AG09319 (cell line): ENCODE data around the gene CADM1.

Source experiments
- DNase-seq: peaks from one replicate; pipeline ENCODE4 v3.0.0-alpha.2; 2010; ENCODE audit warnings: low read depth; ENCODE audit errors: extremely low read depth
- CTCF ChIP-seq: IDR thresholded peaks from 2 replicates; pipeline ENCODE4 v1.5.1; 2011; ENCODE audit warnings: low read depth, mild to moderate bottlenecking, inconsistent platforms, low read length, moderate library complexity

Gene CADM1

GRCh38 chr11:115463606-115464005 is 40.6 kb downstream of the CADM1 start:
- TF ChIP-seq CTCF, result no peak
- no peak for DNase-seq

GRCh38 chr11:115462757-115463156 is 41.5 kb downstream of the CADM1 start:
- no peak for TF ChIP-seq CTCF
- DNase-seq, result no peak

- no peak for TF ChIP-seq CTCF
- no peak for DNase-seq
Observed at GRCh38 chr11:115462004-115462541, 42.1 kb downstream of the CADM1 start.

- DNase-seq, result no peak
- no peak for TF ChIP-seq CTCF
Observed at GRCh38 chr11:115460512-115460911, 43.7 kb downstream of the CADM1 start.

GRCh38 chr11:115459563-115459962 is 44.7 kb downstream of the CADM1 start:
- no peak for DNase-seq
- no peak for TF ChIP-seq CTCF

- TF ChIP-seq CTCF, result no peak
Observed at GRCh38 chr11:115458877-115459276, 45.3 kb downstream of the CADM1 start.

GRCh38 chr11:115456019-115456418 is 48.2 kb downstream of the CADM1 start:
- no peak for DNase-seq
- no peak for TF ChIP-seq CTCF

More at GRCh38 chr11:115458877-115459276, 45.3 kb downstream of the CADM1 start:
- no peak for DNase-seq
